ENCODE data around the gene EFCC1.

The EFCC1 gene

DNA sequence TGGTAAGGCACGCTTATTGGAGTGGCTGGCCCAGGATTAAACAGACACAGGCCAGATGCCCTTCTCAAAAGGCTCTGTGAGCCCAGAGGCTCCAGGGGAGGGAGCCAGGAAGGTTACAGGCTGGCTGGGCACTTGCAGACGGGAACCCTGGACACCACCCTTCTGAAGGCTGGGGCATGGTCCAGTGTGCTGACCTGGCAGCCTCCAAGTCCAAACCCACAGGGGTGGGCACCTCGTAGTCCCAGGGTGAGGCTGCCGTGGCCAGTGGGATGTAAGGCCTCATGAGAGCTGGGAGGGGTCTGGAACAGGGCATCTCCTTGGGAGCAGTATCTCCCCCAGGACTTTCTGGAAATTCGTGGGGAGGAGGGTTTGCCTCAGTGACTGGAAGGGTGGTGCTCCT is 19.6 kb downstream of the EFCC1 start:
- no peak overlapping the region for H3K27ac ChIP-seq
- TF ChIP-seq, protein P1, sequence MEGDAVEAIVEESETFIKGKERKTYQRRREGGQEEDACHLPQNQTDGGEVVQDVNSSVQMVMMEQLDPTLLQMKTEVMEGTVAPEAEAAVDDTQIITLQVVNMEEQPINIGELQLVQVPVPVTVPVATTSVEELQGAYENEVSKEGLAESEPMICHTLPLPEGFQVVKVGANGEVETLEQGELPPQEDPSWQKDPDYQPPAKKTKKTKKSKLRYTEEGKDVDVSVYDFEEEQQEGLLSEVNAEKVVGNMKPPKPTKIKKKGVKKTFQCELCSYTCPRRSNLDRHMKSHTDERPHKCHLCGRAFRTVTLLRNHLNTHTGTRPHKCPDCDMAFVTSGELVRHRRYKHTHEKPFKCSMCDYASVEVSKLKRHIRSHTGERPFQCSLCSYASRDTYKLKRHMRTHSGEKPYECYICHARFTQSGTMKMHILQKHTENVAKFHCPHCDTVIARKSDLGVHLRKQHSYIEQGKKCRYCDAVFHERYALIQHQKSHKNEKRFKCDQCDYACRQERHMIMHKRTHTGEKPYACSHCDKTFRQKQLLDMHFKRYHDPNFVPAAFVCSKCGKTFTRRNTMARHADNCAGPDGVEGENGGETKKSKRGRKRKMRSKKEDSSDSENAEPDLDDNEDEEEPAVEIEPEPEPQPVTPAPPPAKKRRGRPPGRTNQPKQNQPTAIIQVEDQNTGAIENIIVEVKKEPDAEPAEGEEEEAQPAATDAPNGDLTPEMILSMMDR (conservative IDR thresholded peaks at IDR 0.05): no peak

DNA sequence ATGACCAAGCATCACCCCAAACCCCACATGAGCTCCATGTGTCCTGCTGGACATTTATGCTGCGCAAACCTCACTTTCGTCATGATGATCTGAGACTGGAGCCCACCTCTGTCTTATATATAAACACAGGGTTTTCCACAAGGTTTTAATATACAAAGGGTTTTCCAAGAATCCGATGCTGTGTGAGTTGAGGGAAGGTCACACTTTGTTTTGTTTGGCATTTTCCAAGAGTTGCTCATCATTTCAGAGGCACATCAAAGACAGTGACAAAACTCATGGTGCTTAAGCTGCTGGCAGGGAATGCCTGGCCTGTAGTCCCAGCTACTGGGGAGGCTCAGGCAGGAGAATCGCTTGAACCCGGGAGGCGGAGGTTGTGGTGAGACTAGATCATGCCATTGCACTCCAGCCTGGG is 20.0 kb downstream of the EFCC1 start:
- no peak overlapping the region for H3K27ac ChIP-seq
- TF ChIP-seq, protein P1 (conservative IDR thresholded peaks at IDR 0.05): no peak

DNA sequence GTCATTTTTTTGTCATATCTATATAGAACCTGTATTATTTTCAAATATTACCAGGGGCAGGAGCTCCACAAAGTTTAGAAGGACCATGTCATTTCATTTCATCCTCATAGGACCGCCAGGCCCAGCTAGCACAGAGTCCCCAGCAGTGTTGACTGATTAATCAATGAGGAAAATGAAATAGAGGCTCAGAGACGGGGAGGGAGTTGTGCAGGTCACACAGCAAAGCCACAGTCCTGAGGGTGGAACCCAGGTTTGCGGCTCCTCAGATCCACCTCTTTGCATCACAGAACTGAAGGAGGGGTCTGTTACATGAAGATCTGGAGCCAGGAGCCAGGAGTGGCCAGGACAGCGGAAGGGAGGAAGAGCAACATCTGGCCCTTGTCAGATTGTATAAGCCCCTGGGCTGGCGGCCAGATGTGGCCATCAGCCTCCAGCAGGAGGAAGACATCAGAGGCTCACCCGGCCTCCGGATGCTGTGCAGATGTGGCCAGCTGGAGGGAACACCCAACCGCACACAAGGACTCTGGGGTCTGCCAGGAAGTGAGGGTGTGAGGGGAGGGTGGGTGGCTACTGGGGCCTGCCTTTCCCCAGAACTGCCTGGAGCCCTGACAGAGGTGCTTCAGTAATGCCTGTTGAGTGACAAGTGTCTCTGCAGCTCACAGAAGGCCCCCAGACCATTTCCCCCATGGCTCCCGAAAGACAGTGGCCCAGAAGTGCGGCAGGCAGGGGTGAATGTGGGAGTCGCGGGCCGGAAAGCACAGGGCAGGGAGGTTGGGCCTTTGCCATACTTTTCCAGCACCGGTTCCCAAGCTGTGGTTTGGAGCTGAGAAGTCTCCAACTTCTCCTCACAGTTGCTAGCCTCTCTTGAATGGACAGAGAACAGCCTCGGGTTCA is 21.3 kb downstream of the EFCC1 start:
- H3K27ac ChIP-seq: no peak overlapping the region
- TF ChIP-seq, protein P1 (conservative IDR thresholded peaks at IDR 0.05): no peak

DNA sequence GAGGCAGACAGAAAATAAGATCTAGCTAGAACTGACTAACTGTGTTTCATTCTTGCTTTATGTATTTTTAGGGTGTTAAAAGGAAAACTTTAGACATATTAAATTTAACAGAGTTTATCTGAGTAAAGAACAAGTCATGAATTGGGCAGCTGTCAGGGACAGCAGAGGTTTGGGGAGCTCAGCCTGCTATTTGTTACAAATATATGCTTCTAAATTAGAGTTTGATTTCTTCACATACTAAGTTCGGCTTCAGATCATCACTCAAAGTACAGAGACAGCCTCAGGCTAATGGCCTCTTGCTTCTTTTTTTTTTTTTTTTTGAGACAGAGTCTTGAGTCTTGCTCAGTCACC is 21.9 kb downstream of the EFCC1 start:
- H3K27ac ChIP-seq: no peak overlapping the region
- TF ChIP-seq, protein P1 (conservative IDR thresholded peaks at IDR 0.05): no peak

DNA sequence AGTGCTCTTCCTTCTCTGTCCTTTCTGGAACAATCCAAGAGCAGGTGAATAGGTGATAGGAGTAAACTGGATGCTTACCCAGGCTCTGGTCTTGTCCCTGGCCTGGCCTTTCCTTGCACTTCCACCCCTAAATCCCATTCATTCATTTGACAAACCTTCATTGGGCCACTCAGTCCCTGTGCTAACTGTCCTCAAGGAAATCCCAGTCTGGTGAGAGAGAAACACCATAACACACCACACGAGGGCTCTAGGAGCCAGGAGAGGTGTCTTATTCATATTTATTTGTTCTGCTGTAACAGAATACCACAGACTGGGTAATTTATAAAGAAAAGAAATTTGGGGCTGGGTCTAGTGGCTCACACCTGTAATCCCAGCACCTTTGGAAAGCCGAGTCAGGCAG is 22.8 kb downstream of the EFCC1 start:
- no peak overlapping the region for H3K27ac ChIP-seq
- TF ChIP-seq, protein P1 (conservative IDR thresholded peaks at IDR 0.05): peak; percentile 77

DNA sequence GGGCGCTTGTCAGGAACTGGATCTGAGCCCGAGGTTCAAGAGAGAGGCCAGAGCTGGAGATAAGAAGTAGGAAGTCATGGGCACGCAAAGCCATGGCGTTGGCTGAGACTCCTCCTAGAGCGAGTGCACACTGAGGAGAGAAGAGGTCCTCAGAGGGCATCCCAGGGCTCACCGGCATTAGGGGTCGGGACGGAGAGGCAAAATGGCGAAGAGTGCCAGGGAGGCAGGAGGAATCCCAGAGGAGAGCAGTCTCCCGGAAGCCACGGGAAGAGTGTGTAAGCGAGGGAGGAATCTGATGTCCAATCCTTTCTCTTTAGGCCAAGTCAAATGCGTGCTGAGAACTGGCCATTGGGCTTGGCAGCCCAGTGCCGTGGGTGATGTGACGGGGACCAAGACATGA is 24.0 kb downstream of the EFCC1 start:
- no peak overlapping the region for H3K27ac ChIP-seq
- TF ChIP-seq, protein P1 (conservative IDR thresholded peaks at IDR 0.05): no peak

DNA sequence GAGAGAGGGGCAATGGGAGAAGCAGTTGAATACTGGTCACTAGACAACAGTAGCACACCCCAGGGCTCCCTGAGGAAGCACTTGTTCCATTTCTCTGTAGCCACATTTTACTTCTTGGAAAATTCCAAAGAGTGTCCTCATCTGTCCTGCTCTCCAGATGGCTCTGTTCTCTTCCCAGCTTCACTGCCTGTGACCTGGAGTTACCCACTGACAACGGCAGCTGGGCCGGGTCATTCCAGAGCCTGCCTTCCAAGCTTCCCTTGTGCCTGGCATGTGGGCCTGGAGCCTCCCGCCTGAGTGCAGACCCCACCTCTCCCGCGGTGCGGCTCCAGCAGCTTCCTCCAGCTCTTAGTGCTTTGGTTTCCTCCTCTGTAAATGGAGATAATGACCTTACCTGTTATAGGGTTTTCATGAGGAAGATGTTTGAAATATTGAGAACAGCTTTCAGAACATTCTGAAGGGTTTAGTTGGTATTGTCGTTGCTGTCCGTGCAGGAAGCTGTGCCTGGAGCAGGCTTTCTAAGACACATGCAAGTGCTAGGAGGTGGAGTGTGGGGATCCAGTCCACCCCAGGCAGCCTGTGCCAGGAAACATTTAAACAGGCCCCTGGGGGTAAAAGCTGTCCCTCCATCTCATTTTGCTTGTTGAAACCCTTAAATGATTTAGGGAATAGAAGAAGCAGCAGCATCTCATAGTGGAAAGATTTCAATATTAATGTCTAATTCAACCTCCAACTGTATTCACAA is 24.8 kb downstream of the EFCC1 start:
- TF ChIP-seq, protein P1 (conservative IDR thresholded peaks at IDR 0.05): no peak
- no peak overlapping the region for H3K27ac ChIP-seq

Measured in VCaP (cell line).